HAP-1 (cell line): ENCODE data around the gene HMGCL.
A peak's percentile ranks its signal among the peaks of the same experiment; 100 is the strongest.
"Not testable (repeated sequence)": the region's sequence is repeated elsewhere in the genome, so short reads cannot be mapped to it uniquely, and the experiment has no call there.

Experiments used
- DNase-seq, 2 experiments: peaks; one replicate each; pipeline ENCODE4 v3.0.0-alpha.2; 2016 to 2020; ENCODE audit warnings: low spot score in 2 of 2
- H3K27me3 ChIP-seq: fragments of 250-450 bp; sonication (Bioruptor Pico); 2 replicates; pipeline ENCODE4 v1.5.1; 2020; ENCODE audit warnings: low read depth, mild to moderate bottlenecking, moderate library complexity
- H3K36me3 ChIP-seq: fragments of 250-450 bp; sonication (Bioruptor Pico); replicated peaks from 2 replicates; pipeline ENCODE4 v1.5.1; 2020; ENCODE audit warnings: mild to moderate bottlenecking
- H3K4me1 ChIP-seq: fragments of 250-450 bp; sonication (Bioruptor Pico); 2 replicates; pipeline ENCODE4 v1.5.1; 2020; ENCODE audit warnings: mild to moderate bottlenecking
- H3K4me3 ChIP-seq: fragments of 250-450 bp; sonication (Bioruptor Pico); 2 replicates; pipeline ENCODE4 v1.5.1; 2020; ENCODE audit warnings: mild to moderate bottlenecking, moderate library complexity
- H3K9me3 ChIP-seq: fragments of 250-450 bp; sonication (Bioruptor Pico); 2 replicates; pipeline ENCODE4 v1.5.1; 2020; ENCODE audit warnings: mild to moderate bottlenecking, moderate library complexity
- in situ Hi-C: fragments of 300-500 bp; cut with MboI; formaldehyde crosslinking; loops from 3 replicates; pipeline ENCODE4 v1.14.3; 2020; ENCODE audit warnings: low sequenced_read_pairs, inconsistent platforms, mixed read lengths

Gene HMGCL

DNA sequence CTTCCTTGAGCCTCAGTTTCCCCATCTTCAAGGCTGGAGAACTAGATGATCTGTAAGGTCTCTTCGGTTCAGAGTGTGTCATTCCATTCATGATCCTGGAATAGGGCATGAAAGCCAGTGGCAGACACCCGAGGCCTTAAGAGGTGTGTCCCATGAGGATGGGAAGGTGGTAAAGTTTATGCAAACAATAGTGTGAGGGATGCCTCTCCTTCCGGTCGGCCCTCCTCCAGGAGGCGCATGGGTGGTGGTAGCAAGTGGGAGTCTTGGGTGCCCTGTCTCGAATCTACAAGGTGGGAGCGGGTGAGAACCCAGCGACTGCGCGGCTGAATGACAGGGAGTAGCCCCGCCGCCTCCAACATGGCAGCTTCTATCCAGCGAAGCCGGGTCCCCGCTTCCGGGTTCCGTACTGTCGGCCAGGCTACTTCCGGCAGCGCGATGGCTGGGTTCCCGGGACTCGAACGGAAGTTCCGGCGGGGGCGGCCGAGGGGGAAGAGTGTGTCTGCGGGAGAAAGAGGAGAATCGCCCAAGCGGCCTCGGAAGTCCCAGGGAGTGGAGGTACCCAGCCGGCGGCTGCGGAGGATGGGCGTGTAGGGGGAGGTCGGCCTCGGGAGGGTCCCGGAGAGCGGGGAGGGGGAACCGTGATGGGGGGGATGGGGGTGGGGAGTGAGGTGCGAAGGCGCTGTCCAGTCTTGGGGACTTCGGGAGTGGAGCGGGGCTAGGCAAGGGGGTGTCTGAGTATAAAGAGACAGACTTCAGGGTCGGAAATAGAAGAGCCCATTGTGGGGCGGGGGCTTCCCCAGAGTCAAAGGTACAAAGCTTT, 34.3 kb downstream of the HMGCL start, which contains the start of gene LYPLA2:
Gene LYPLA2 (plus strand): TSS at position 450 of the 820 bp plus-strand sequence. CDS start 1,538 bp downstream, outside the sequence.
- Histone ChIP-seq H3K27me3 (no peaks in the 10 kb centered on the region), H3K9me3 (no peaks in the 10 kb centered on the region), H3K4me3 (peak within 1 kb of the TSS; percentile 65), H3K4me1 (peaks cover 6% of the 10 kb centered on the region), H3K36me3 (peaks cover 38% of the 10 kb centered on the region)
- in situ Hi-C loops = no loop called here
- DNase-seq = peak; percentile 90 to 96

DNA sequence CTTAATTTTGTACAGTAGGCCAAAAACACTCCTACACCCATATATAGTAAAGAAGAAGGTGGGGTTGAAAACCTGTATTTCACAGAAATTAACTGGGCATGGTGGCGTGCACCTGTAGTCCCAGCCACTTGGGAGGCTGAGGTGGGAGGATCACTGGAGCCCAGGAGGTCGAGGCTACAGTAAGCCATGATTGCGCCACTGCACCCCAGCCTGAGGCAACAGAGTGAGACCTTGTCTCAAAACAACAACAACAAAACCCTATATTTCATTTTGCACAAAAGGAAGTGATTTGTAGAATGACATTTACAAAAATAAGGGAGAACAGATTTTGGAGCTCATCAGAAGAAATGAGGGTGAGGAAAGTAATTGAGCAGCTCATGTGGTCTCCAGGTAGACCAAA, 36.5 kb downstream of the HMGCL start:
- Histone ChIP-seq H3K27me3 (no peaks in the 10 kb centered on the region), H3K4me3 (no peak overlapping the region), H3K36me3 (peaks cover 49% of the 10 kb centered on the region), H3K4me1 (peaks cover 6% of the 10 kb centered on the region), H3K9me3 (no peaks in the 10 kb centered on the region)
- in situ Hi-C loops = no loop called here
- DNase-seq = no peak

DNA sequence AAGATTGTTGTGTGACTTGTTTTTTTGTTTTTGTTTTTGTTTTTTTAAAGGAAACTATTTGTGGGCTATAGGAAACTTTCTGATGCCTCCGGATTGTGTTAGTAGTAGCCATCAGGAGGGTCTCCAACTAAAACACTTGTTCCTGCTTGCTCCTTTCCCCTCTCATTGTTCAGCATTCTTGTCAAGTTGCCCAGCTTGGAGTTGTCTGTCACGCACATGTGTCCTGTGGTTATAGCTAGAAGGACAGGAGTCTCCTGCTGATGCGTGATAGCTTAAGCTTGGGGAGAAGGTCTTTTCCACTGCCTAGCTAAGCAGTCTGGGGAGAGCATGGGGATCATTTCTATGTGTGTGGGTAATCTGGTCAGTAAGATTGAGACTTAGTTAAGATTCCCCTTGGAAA, 37.5 kb downstream of the HMGCL start:
- Histone ChIP-seq H3K4me3 (no peak overlapping the region), H3K27me3 (no peaks in the 10 kb centered on the region), H3K4me1 (peaks cover 6% of the 10 kb centered on the region), H3K9me3 (no peaks in the 10 kb centered on the region), H3K36me3 (peaks cover 44% of the 10 kb centered on the region)
- in situ Hi-C loops = no loop called here
- DNase-seq = no peak

DNA sequence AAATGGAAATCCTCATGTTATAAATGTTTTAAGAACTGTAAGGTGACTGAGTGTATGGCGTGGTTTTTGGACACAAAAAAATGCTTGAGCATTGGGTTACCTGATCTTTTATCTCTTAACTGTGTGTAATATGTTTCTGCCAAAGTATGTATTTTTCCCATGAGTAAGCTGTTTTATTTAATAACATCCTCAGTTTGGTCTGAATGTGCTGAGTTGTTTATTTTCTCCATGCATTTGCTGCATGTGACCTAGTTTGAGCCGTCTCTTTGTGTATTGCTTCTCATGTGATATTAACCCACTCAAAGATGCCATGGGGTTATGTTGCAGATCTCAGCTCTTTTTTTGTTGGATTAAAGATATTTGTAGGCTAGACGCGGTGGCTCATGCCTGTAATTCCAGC, 40.4 kb downstream of the HMGCL start:
- no peak for DNase-seq
- peaks cover 4% of the 10 kb centered on the region for H3K4me1 ChIP-seq
- H3K9me3 ChIP-seq = no peaks in the 10 kb centered on the region
- H3K27me3 ChIP-seq = no peaks in the 10 kb centered on the region
- in situ Hi-C loops = no loop called here
- no peak overlapping the region for H3K4me3 ChIP-seq
- peaks cover 69% of the 10 kb centered on the region for H3K36me3 ChIP-seq

GRCh38 chr1:23783141-23783540, 42.1 kb downstream of the HMGCL start:
- H3K9me3 ChIP-seq, H3K27me3 ChIP-seq, in situ Hi-C loops, H3K4me3 ChIP-seq, DNase-seq: not testable (repeated sequence)
- Histone ChIP-seq H3K4me1 (peaks cover 11% of the 10 kb centered on the region), H3K36me3 (peaks cover 70% of the 10 kb centered on the region)

GRCh38 chr1:23779826-23780371, 45.3 kb downstream of the HMGCL start:
- H3K9me3 ChIP-seq = no peaks in the 10 kb centered on the region
- H3K27me3 ChIP-seq = no peaks in the 10 kb centered on the region
- in situ Hi-C loops = no loop called here
- H3K4me1 ChIP-seq = peaks cover 15% of the 10 kb centered on the region
- peak in 1 of 2 experiments; percentile 24 for DNase-seq
- H3K36me3 ChIP-seq = peaks cover 39% of the 10 kb centered on the region
- no peak overlapping the region; the same call in 1 of the 2 replicates for H3K4me3 ChIP-seq

DNA sequence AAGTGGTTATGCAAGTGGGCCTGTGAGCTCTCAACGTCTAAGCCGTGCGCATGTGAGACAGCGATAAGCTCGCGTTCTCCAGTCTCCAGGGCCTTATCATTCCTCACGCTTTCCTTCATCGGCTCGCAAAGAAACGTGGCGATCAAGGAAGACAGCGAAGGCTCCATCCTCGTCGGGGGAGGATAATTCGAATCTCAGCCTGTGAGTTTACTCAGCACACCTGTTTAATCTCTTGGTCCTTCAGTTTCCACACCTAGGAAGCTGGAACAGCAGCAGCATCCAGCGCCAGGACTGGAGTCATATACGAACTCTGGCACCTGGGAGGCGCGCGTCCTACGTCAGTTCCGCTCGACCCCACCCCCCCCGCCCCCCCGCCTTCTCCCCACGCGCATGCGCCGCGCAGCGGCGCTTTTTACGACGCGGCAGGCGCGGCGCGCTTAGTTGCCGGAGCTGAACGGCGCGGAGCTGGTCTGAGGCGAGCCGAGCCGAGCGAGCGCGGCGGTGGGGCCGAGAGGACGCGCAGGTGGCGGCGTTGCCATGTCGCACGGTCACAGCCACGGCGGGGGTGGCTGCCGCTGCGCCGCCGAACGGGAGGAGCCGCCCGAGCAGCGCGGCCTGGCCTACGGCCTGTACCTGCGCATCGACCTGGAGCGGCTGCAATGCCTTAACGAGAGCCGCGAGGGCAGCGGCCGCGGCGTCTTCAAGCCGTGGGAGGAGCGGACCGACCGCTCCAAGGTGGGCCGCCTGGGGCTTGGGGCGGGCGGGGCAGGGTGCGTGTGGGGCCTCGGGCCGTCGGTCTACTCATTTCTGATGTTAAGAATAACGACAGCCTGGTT, 47.0 kb downstream of the HMGCL start, which contains the start of gene PITHD1:
Gene PITHD1 (plus strand): TSS at position 440 of the 836 bp plus-strand sequence. CDS start 98 bp downstream, at position 538.
- Histone ChIP-seq H3K4me1 (peaks cover 15% of the 10 kb centered on the region), H3K36me3 (peaks cover 26% of the 10 kb centered on the region), H3K27me3 (no peaks in the 10 kb centered on the region), H3K4me3 (peak within 1 kb of the TSS; percentile 64), H3K9me3 (no peaks in the 10 kb centered on the region)
- DNase-seq = peak; percentile 80 to 85
- in situ Hi-C loops = no loop called here

GRCh38 chr1:23776217-23776616, 49.0 kb downstream of the HMGCL start:
- Histone ChIP-seq H3K9me3 (no peaks in the 10 kb centered on the region), H3K4me1 (peaks cover 15% of the 10 kb centered on the region), H3K4me3 (no peak overlapping the region), H3K27me3 (no peaks in the 10 kb centered on the region), H3K36me3 (peaks cover 18% of the 10 kb centered on the region)
- in situ Hi-C loops = no loop called here
- DNase-seq = no peak

DNA sequence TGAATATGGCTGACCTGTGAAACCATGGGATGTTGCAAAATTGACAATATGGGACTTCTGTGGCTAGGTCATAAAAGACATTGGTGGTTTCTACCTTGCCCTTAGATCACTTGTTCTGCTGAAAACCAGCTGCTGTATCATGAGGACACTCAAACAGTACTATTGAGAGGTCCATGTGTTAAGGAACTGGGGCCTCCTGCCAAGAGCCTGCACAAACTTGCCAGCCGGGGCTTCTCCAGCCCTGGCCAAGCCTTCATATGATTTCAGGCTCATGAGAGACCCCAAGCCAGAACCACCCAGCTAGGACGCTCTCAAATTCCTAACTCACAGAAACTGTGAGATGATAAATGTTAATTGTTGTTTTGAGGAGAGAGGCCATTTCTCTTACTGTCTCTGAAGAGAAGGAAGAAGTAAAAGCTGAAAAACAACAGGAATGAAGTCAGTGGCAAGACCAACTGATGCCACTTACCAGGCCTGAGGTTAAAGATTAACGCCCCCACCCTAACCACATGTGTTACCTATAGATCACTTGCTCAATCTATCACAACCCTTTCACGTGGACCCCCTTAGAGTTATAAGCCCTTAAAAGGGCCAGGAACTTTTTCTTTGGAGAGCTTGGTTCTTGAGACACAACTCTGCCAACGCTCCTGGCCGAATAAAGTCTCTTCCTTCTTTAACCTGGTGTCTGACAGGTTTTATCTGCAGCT, 50.9 kb downstream of the HMGCL start:
- Histone ChIP-seq H3K4me3 (no peak overlapping the region), H3K36me3 (peaks cover 12% of the 10 kb centered on the region), H3K9me3 (no peaks in the 10 kb centered on the region), H3K4me1 (peaks cover 5% of the 10 kb centered on the region), H3K27me3 (no peaks in the 10 kb centered on the region)
- no peak for DNase-seq
- in situ Hi-C loops = no loop called here

DNA sequence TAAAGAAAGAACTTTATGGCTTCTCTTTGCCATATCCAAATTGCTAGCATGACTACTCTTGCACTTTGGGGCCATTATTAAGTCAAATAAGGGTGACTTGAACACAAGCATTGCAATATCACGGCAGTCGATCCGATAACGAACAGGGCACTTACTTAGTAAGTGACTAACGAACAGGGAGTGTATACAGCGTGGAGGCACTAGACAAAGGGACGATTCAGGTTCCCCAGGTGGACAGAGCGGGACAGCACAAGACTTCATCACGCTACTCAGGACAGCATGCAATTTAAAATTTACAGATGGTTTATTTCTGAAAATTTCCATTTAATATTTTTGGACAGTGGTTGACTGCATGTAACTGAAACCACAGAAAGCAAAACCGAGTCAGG, 52.4 kb downstream of the HMGCL start:
- in situ Hi-C loops = no loop called here
- H3K36me3 ChIP-seq = peaks cover 15% of the 10 kb centered on the region
- peaks cover 3% of the 10 kb centered on the region; the same call in 1 of the 2 replicates for H3K4me1 ChIP-seq
- no peak for DNase-seq
- H3K4me3 ChIP-seq = no peak overlapping the region
- no peaks in the 10 kb centered on the region for H3K27me3 ChIP-seq
- H3K9me3 ChIP-seq = no peaks in the 10 kb centered on the region

DNA sequence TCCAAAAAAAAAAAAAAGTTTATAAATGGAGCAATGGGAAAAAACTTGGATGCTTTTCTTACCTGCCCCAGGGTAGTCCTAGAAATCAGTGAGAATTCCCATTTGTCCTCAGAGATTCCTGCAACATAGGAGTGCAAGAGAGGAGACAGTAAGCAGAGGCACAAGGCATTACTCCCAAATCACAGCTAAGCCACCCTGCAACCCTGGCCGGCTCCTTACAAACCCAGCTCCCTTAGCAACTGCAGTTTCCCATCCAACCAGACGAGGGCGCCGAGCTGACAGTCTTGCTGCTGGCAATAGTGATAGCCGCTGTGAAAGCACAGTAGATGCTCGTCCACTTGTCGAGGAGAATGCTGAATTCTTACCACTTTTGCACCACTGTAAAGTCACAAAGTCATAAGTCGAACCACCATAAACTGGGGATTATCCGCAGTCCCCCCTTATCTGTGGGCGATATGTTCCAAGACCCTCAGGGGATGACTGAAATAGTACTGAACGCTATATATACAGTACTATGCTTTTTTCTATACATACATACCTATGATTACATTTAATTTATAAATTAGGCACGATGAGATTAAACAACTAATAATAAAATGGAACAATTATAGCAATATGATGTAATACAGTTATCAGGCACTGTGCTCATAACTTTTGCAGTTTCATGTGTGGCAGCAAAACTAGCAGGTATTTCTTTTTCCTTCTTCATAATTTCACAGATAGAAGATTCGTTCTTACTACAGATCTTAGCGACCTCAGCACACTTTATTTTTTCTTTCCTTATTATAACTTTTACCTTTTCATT, 53.0 kb downstream of the HMGCL start:
- no peaks in the 10 kb centered on the region for H3K9me3 ChIP-seq
- H3K4me3 ChIP-seq = no peak overlapping the region
- H3K4me1 ChIP-seq = no peaks in the 10 kb centered on the region
- in situ Hi-C loops = no loop called here
- H3K27me3 ChIP-seq = no peaks in the 10 kb centered on the region
- DNase-seq = peak; percentile 56 to 93
- H3K36me3 ChIP-seq = peaks cover 20% of the 10 kb centered on the region

DNA sequence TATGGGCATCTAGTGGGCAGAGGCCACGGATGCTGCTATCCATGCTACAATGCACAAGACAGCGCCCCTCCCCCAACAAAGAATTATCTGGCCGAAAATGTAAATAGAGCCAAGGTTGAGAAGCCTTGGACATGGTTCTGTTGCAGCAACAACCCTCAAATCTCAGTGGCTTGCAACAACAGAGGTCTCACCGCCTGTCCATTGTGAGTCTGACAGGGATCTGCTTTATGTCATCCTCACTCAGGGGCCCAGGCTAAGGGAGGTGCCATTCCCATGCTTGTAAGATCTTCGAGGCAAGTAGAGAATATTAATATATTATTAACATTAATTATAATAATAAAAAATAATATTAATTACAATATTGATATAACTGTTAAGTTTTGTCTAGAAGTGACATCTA, 56.5 kb downstream of the HMGCL start:
- Histone ChIP-seq H3K4me1 (no peaks in the 10 kb centered on the region), H3K27me3 (no peaks in the 10 kb centered on the region), H3K4me3 (no peak overlapping the region), H3K36me3 (peaks cover 22% of the 10 kb centered on the region), H3K9me3 (no peaks in the 10 kb centered on the region)
- no peak for DNase-seq
- in situ Hi-C loops = no loop called here
